Measurements from ENCODE around the gene PTPRA.
"Not testable (repeated sequence)": the region's sequence is repeated elsewhere in the genome, so short reads cannot be mapped to it uniquely, and the experiment has no call there.

The PTPRA gene

GRCh38 chr20:3068075-3068474, 194.8 kb downstream of the PTPRA start:
- FAIRE-seq (no peak), DNase-seq (ENCODE audit: insufficient read length, low spot score) (no peak)

GRCh38 chr20:3068986-3069900, 196.0 kb downstream of the PTPRA start:
- FAIRE-seq = no peak
- no peak for DNase-seq (ENCODE audit: insufficient read length, low spot score)

GRCh38 chr20:3070725-3071124, 197.4 kb downstream of the PTPRA start:
- FAIRE-seq = no peak
- no peak for DNase-seq (ENCODE audit: insufficient read length, low spot score)

GRCh38 chr20:3071266-3071609, 198.0 kb downstream of the PTPRA start:
- DNase-seq (ENCODE audit: insufficient read length, low spot score) (no peak), FAIRE-seq (no peak)

- DNase-seq (ENCODE audit: insufficient read length, low spot score) (no peak), FAIRE-seq (no peak)
These were observed 198.6 kb downstream of the PTPRA start, which contains the start of gene OXT for GRCh38 chr20:3071610-3072529. Gene OXT (plus strand): TSS chr20:3071620. CDS start chr20:3071656, 36 bp downstream.

GRCh38 chr20:3072530-3073250, 199.4 kb downstream of the PTPRA start:
- DNase-seq (ENCODE audit: insufficient read length, low spot score) = no peak
- FAIRE-seq = no peak

- FAIRE-seq; DNase-seq (ENCODE audit: insufficient read length, low spot score): not testable (repeated sequence)
These were observed 200.0 kb downstream of the PTPRA start for GRCh38 chr20:3073251-3073643.

- FAIRE-seq (no peak), DNase-seq (ENCODE audit: insufficient read length, low spot score) (no peak)
These were observed 201.5 kb downstream of the PTPRA start for GRCh38 chr20:3074812-3075211.

GRCh38 chr20:3075315-3075714, 202.0 kb downstream of the PTPRA start:
- not testable (repeated sequence) for DNase-seq (ENCODE audit: insufficient read length, low spot score); FAIRE-seq

- DNase-seq (ENCODE audit: insufficient read length, low spot score) = no peak
- FAIRE-seq = no peak
These were observed 204.4 kb downstream of the PTPRA start for GRCh38 chr20:3077618-3078134.

GRCh38 chr20:3080939-3081388, 207.7 kb downstream of the PTPRA start:
- DNase-seq (ENCODE audit: insufficient read length, low spot score) = no peak
- no peak for FAIRE-seq

- FAIRE-seq = no peak
- DNase-seq (ENCODE audit: insufficient read length, low spot score) = no peak
These were observed 208.4 kb downstream of the PTPRA start for GRCh38 chr20:3081641-3082040.

GRCh38 chr20:3082306-3082951, 209.1 kb downstream of the PTPRA start:
- DNase-seq (ENCODE audit: insufficient read length, low spot score) = no peak
- no peak for FAIRE-seq

GRCh38 chr20:3082955-3083952, 210.0 kb downstream of the PTPRA start:
- FAIRE-seq (no peak), DNase-seq (ENCODE audit: insufficient read length, low spot score) (no peak)

- DNase-seq (ENCODE audit: insufficient read length, low spot score) (no peak), FAIRE-seq (no peak)
These were observed 211.2 kb downstream of the PTPRA start, which contains the start of gene AVP for GRCh38 chr20:3084283-3084985. Gene AVP (minus strand): TSS chr20:3084724. CDS start chr20:3084674, 50 bp downstream.

- DNase-seq (ENCODE audit: insufficient read length, low spot score) (no peak), FAIRE-seq (no peak)
These were observed 211.7 kb downstream of the PTPRA start for GRCh38 chr20:3084986-3085360.

- DNase-seq (ENCODE audit: insufficient read length, low spot score) = no peak
- FAIRE-seq = no peak
These were observed 212.3 kb downstream of the PTPRA start for GRCh38 chr20:3085571-3086072.

- FAIRE-seq (no peak), DNase-seq (ENCODE audit: insufficient read length, low spot score) (no peak)
These were observed 214.8 kb downstream of the PTPRA start for GRCh38 chr20:3088031-3088430.
